GM19468 (cell line): ENCODE results near the gene AOX1.
"Not testable (repeated sequence)": the region's sequence is repeated elsewhere in the genome, so short reads cannot be mapped to it uniquely, and the experiment has no call there.

ENCODE experiments used
- ATAC-seq: cut with Tn5 transposase; IDR thresholded peaks from one replicate; pipeline ENCODE4 v1.9.1; 2021; ENCODE audit warnings: mild to moderate bottlenecking, moderate library complexity, moderate number of reproducible peaks; ENCODE audit not compliant: unreplicated experiment; ENCODE audit errors: extremely low read depth

AOX1 gene

DNA sequence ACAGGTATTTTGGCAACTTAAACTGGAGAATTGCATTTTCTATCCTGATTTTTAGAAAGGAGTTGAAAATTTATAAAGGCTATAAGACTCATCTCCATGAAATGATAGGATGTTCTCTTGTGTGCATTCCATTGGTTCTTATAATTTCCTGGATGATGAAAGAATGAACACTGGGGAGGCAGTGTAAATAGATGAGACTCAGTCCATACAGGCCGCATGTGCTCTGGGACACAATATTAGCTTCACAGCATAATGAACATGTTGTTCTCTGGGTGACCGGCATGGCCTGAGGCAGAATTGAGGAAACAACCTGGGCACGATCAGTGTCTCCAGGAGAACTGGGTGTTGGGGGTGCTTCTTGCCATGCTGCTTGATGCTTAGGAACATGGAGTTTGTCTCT lies 38.8 kb downstream of the AOX1 start:
- ATAC-seq: no peak

DNA sequence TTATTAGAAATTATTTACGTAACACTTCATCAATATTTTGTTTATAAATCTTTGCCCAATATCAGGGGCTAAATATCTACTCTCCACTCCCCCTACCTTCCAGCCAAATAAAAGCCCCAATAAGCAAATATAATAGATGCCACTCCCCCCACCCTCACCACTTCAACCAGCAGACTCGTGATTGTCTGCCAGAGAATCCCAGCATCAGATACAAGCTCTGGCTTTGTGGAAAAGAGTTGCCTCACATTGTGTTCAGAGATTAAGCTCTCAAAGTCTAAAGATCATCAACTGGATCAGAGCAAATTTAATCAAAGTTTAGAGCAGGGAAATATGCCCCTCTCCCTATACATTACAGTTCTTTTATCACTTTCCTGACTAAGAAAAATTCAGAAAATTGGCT lies 39.5 kb downstream of the AOX1 start:
- no peak for ATAC-seq

DNA sequence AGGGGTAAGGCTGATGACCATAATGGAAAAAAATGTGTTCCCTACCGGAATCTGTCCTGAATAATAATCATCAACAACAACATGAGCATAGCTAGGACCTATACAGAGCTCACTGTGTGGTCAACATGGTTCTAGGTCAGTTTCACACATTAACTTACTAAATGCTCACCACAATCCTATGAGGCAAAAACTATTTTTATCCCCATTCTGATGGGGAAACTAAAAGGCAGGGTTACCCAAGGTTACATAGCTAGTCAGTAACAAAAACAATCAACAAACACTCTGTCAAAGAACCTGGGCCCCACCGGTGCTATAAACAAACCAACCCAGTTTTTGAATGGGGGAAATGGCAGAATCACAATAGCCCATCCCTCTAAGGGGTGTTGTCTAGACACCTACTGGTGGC lies 40.1 kb downstream of the AOX1 start:
- no peak for ATAC-seq

DNA sequence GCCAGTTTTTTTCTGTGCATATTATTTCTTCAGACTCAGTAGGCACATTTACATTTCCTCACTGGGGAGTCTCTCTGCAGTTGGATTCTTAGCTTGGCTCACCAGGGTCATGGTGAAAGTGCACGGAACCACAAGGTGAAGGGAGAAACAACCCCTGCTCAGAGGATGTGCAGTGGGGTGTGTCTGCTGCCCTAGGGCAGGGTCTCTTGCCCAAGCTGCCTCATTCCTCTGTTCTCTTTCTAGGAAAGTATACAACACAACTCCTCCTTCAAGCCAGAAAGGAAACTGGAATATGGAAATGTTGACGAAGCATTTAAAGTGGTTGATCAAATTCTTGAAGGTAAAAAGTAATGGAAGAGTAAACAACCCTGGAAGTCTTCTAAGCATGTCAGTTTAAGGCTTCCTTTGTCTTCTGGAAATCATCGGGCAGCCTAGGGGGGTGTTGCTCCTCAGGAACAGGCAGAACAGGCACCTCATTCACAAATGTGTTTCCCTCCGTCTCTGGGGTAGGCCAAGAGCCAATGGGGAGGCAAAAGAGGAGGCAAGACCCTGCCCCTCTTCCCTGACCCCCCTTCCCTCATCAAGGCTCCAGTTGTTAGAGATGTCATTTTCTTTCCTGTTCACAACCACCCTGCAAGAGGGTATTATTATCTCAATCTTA lies 41.4 kb downstream of the AOX1 start:
- no peak for ATAC-seq

DNA sequence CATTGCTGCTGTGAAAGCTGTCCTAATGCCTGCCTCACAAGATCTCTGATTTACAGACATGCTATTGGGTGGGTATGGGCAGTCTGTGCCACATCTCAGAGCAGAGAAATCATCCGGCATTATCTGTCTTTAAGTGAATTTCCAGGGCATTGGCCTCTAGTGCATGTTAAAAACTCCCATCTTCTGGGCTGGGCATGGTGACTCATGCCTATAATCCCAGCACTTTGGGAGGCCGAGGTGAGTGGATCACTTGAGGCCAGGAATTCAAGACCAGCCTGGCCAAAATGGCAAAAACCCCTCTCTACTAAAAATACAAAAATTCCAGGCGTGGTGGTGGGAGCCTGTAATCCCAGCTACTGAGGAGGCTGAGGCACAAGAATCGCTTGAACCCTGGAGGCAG lies 42.6 kb downstream of the AOX1 start:
- ATAC-seq: not testable (repeated sequence)

DNA sequence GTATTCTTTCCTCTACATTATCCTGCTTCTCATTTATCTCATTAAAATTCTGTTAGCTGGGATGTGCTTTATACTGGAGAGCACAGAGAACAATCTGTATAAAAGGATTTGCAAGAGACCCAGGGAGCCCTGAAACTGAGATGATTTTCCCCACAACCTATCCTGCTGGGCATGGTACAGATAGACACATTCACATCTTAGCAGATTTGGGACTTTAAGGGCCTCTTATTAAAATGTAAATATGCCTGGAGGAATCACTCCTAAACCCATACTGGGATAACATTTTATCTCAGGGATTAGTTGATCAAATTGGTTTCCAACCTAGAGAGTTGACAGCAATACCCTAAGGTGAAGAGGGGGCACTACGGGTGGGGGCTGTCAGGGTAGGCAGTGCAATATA lies 45.5 kb downstream of the AOX1 start:
- no peak for ATAC-seq

DNA sequence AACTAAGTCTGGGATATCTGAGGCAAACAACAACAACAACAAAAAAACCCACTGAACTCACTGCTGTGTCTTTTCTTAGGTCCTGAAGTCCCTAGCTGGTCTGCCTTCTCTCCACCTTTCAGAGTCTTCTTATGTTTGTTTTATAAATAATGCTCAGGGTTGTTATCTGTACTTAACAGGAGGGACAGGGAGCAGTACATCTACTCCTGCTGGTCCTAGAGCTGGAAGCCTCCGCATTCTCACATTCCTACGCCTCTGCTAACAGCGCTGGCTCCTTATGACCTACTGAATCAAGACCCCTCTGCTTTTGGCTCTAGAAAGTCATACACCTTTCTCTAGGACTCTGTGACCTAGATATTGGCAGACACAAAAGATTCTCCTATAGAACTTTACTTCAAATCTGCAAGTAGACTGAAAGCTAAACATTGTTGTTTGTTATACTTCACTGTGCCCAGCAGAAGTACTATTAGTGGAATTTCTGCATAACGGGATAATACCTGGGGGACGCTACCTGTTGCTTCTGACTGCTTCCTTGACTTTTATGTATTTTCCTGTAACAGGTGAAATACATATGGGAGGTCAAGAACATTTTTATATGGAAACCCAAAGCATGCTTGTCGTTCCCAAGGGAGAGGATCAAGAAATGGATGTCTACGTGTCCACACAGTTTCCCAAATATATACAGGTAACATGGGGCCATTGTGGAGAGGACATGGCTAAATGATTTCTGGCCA lies 48.6 kb downstream of the AOX1 start:
- ATAC-seq: no peak

DNA sequence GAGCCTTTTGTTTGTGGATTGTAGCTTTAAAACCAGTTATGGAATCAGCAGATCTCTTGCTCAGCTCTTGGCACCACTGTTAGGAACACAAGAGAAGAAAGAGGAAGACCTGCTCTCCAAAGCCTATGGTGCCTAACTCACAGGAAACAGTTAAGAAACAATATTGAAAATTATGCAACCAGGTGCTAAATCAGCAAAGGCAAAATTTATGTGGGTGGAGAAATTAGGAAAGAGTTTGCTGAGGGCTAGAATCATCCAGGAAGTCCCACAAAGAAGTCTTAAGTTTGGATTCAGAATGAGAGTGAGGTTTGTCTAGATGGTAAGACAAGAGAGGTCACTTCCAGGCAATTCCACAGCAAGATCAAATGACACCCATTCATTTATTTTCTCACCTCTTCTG lies 49.4 kb downstream of the AOX1 start:
- no peak for ATAC-seq

DNA sequence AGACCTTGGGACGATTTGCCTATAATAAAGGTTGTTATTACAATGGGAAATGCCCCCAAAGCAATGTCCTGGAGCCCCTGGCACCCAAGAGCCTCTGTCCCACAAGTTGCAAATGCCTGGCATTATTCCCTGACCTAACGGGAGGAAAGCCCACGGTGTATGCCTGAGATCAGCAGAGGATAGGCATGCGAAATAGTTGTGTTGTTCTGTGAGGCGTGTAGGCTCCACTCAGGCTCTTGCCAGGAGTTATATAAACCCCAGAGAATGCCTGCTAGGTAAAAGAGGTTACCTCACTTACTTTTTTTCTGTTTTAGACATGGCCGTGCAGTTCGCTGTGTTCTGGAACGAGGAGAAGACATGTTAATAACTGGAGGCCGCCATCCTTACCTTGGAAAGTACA lies 52.1 kb downstream of the AOX1 start:
- ATAC-seq: no peak

DNA sequence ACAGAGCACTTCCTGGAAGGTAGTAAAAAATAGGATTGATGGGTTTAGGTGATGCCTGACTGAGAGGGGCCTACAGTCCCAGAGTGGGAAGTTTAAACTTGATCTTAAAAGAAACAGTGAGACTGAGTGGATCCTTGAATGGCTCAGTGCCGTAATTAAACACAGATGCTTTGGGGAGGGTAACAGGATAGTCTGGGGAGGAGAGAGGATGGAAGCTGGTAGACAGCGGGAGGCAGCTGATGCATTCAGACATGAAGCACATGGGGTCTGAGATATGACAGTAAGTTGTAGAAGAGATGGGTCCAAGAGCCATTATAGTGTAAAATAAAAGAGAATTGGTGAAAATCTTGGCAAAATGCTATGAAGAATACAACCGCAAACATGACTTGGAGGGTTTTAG lies 54.4 kb downstream of the AOX1 start:
- ATAC-seq: no peak

DNA sequence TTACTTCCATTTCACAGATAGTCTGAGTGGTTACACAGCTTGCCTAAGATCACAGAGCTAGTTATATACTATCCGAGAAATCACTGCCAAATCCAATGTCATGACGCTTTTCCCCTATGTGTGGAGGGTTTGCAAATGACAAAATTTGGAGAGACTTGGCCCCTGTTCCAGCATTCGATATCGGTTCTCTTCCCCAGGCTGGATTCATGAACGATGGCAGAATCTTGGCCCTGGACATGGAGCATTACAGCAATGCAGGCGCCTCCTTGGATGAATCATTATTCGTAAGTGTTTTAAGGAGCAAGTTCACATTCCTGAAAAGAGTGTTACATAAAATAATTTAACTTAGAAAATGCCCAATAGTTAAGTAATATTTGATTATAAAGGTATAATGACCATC lies 55.1 kb downstream of the AOX1 start:
- ATAC-seq: no peak

DNA sequence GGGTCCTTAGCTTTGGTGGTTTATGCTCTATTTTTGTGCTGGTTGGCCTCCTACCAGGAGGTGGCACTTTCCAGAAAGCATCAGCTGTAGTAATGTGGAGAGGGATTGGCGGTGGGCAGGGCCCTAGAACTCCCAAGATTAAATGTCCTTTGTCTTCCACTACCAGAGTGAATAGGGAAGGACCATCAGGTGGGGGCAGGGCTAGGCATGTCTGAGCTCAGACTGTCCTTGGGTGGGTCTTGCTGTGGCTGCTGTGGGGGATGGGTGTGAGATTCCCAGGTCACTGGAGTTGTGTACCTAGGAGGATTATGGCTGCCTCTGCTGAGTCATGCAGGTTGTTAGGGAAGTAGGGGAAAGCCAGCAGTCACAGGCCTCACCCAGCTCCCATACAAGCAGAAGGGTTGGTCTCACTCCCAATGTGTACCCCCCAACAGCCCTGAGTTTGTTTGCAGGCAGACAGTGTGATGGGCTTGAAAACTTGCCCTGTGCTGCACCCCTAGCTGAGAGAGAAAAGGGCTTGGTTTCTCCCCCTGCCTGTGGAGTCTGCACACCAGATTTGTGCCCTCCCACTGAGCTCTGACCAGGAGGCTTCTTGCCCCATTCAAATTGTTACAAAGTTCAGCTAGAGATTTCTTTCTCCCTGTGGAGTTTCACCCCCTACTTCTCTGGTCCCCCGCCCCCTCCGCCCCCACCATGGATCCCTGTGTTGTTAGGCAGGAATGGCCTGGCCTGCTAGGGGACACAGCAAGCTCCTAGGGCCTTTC lies 62.9 kb downstream of the AOX1 start:
- ATAC-seq: not testable (repeated sequence)

DNA sequence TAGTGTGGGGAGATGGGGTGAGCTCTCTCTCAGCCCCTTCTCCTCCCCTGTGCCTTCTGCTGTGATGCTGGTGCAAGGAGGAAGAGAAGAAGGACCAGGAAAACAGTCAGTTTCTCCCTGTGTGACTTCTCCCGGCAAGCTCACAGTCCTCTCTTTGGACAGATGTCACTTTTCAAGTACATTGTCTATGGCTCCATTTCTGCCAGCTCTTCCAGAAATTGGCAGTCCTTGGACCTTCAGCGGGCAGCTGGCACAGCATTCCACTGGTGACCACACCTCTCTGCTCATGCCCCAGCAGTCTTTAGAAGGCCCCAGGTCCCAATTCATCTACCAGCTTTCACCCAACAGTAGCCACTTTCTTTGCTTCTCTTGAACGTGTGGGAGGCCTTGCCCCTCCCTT lies 63.9 kb downstream of the AOX1 start:
- ATAC-seq: no peak

DNA sequence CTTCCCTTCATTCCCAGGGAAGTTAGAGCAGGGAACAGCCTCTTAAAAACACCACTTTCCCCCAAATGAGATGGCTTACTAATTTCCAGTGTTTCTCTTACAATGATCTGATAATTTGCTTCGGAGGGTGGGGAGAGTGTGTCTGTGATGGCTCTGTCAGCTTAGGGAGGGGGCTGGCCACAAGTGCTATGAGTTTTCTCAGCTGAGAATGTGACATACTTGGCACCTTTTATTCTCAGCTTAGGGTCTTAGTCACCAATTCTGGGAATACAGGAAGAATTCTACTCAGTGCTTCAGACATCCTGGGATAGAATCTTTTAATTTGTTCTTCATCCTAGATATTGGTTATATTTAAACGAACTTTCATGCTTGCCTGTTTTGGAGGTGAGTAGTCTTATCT lies 64.4 kb downstream of the AOX1 start:
- no peak for ATAC-seq

DNA sequence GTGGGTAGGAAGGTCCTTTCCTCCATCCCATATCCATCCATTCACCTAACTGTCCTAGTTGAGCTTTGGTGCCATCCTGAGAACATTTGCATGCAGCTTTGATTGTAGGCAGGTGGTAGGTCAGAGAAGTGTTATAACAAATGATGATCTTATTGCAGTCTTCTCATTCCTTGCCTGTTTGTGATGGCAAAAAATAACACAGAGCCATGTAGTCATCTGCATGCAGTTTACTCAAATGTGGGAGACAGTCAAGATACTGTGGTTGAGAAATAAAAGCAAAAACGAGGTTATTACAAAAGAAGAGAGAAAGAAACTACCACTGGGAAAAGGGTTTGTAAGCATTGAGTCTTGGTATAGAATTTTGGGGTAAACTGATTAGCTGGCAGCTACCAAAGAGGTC lies 66.3 kb downstream of the AOX1 start:
- no peak for ATAC-seq

DNA sequence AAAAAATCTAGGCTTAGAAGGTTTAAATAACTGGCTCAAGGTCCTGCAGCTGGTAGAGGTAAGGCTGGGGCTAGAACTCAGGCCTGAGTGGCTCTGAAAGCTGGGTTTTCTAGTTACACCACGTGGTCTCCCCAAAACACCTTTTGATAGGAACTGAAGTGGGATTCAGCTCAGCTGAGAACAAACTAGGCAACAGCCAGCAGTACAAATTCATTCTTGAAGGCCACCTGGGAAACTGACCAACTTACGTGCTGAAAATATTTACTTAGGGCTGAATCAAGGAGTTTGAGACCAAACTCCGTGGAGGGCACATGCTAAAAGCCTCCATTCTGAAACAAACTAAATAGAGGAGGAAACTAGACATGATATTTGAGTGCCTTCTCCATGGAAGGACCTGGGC lies 67.2 kb downstream of the AOX1 start:
- no peak for ATAC-seq

DNA sequence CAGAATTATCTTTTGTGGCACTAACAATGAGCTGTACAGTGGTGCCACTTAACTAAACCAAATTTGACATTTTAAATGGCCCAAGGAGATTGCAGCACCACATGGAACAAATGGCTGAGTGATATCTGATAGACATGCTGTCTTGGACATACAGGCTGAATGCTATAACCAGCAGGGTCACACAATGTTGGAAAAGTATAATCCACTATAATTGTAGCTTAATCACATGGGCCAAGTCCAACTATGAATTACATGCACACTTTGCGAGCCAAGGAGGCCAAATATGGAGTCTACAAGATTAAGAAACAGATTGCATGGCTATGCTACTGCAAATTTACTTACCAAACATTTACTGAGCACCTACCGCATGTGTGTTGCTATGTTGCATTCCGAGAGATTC lies 69.0 kb downstream of the AOX1 start:
- no peak for ATAC-seq

DNA sequence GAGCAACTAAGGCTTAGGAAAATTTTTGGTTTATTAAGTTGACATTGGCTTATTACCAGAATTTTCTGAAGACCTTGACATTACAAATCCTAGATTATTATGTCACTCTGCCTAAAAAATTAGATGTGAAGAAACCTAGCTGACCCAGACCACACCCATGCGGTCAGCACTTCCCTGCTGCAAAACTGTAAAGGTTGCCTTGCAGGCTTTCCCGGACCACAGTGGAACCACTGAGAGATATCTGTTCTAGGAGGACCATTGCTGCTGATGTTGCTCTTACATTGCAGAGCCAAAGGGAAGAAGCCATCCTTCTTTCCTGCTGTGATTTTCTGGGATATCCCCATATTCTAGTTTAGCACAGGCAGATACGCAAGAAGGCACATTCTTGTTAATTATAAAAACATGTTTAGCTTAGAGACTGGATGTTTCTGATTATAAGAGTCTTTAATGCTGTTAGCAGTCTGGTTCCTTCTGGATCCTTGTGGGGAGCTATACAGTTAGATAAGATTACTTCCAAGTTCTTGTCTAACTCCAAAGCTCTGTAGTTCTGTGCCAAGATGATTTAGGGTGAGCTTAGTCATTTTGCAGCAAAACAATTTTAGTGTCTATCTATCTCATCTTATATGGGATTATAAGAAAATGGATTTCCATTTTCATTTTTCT lies 70.2 kb downstream of the AOX1 start:
- ATAC-seq: no peak

DNA sequence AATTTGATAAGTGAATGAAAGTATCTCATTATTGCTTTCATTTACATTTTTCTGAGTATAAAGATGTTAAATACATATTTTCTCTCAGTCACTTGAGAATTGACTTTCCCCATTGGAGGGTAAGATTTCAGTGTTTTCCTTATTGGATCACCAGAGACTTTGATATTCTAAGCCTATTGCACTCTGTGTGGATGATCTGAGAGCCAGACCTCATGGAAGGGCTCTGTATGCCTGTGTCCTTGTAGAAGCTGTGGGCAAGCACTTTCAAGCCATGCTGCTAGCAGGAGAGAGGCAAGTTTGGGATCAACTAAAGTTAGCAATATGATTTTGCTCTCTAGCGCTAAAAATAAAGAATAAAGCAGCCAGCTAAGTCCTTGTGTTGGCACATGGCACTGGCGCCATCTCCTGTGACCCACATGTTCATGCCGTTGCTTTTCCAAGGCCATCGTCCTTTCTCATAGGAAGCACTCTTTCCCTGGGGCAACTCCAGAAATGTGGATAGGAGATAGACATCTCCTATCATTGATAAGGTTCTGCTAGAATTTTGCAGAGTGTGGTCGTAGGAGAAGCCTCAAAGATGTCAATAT lies 72.6 kb downstream of the AOX1 start:
- no peak for ATAC-seq

DNA sequence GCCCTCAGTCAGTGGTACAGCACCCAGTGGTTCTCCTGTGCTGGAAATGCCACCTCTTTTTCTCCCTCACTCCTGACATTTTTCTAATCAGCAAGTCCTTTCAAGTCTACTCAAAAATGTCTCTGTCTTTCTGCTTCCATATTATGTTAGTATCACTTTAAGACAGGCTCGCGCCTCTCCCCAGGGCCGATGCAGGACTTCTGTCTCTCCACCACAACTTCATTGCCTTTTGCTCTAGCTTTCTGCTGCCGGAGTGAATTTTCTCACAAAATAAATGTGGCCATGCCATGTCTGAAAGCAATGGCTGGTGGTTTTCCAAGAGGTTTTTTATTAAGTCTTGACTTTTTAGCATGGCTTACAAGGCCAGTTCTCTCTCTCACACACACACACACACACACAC lies 73.6 kb downstream of the AOX1 start:
- ATAC-seq: no peak

DNA sequence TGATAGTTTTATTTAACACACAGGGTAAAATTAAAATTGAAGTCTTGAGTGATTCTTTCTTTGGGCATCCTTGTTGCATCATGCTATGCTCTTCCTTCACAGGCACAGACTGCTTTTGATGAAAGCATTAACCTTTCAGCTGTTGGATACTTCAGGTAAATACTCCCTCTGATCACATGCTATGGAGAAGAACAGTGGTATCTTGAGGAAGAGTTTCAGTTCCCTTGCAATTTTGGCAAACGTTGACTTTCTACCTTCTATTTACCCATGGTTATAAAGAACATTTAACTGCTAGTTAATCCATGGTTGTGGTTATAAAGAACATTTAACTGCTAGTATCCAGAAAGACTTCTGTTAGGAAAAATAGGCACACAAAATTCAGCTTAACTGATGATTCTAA lies 75.7 kb downstream of the AOX1 start:
- no peak for ATAC-seq
